Astrocyte (in vitro differentiated cells and primary cell): ENCODE data around the gene SNCB. TPM values are rescaled to one million over a fixed set of nuclear protein-coding genes. Genes with fewer than 3 reads are reported as not detected.

Experiments used
- DNase-seq: peaks from one replicate; pipeline ENCODE4 v3.0.0-alpha.2; 2010; ENCODE audit warnings: low read depth
- FAIRE-seq: peaks from 2 replicates; lab custom pipeline; 2011; peaks lifted over from hg19 to GRCh38; lab: Jason Lieb, UNC
- H2AFZ ChIP-seq: 2 replicates; pipeline ENCODE4 v1.6.0; 2012; ENCODE audit warnings: low read depth, low read length, inconsistent platforms
- H3K27ac ChIP-seq: 2 replicates; pipeline ENCODE4 v1.5.1; 2011; ENCODE audit warnings: low read depth, low read length, inconsistent platforms
- H3K27me3 ChIP-seq: 2 replicates; pipeline ENCODE4 v1.6.0; 2011; ENCODE audit warnings: low read length, inconsistent platforms; ENCODE audit not compliant: insufficient read depth
- H3K36me3 ChIP-seq: 2 replicates; pipeline ENCODE4 v1.5.1; 2011; ENCODE audit warnings: low read length, inconsistent platforms; ENCODE audit not compliant: insufficient read depth
- H3K4me1 ChIP-seq: 2 replicates; pipeline ENCODE4 v1.5.1; 2011; ENCODE audit warnings: low read length, inconsistent platforms; ENCODE audit not compliant: insufficient read depth
- H3K4me2 ChIP-seq: 2 replicates; pipeline ENCODE4 v1.6.0; 2012; ENCODE audit warnings: low read length, inconsistent platforms
- H3K4me3 ChIP-seq: 2 replicates; pipeline ENCODE4 v1.5.1; 2011; ENCODE audit warnings: low read depth, mild to moderate bottlenecking, low read length, inconsistent platforms; ENCODE audit not compliant: insufficient read depth
- H3K79me2 ChIP-seq: 2 replicates; pipeline ENCODE4 v1.6.0; 2012; ENCODE audit warnings: mild to moderate bottlenecking, low read length, inconsistent platforms; ENCODE audit not compliant: insufficient read depth
- H3K9ac ChIP-seq: 2 replicates; pipeline ENCODE4 v1.6.0; 2012; ENCODE audit warnings: mild to moderate bottlenecking, low read length, inconsistent platforms
- H3K9me3 ChIP-seq: 2 replicates; pipeline ENCODE4 v1.5.1; 2012; ENCODE audit warnings: low read depth, mild to moderate bottlenecking, low read length, inconsistent platforms; ENCODE audit not compliant: insufficient read depth
- H4K20me1 ChIP-seq: 2 replicates; pipeline ENCODE4 v1.6.0; 2012; ENCODE audit warnings: low read length, inconsistent platforms; ENCODE audit not compliant: insufficient read depth
- H3K27ac Mint-ChIP-seq: one replicate; pipeline ENCODE4 v1.8.0; 2021; ENCODE audit warnings: mild to moderate bottlenecking, mixed read lengths; ENCODE audit not compliant: unreplicated experiment
- H3K27me3 Mint-ChIP-seq: one replicate; pipeline ENCODE4 v1.8.0; 2021; ENCODE audit warnings: low read depth, mixed read lengths; ENCODE audit not compliant: unreplicated experiment
- H3K36me3 Mint-ChIP-seq: one replicate; pipeline ENCODE4 v1.8.0; 2021; ENCODE audit warnings: low read depth, mixed read lengths; ENCODE audit not compliant: unreplicated experiment
- H3K4me1 Mint-ChIP-seq: one replicate; pipeline ENCODE4 v1.8.0; 2021; ENCODE audit warnings: low read depth, mixed read lengths; ENCODE audit not compliant: unreplicated experiment
- H3K4me3 Mint-ChIP-seq: one replicate; pipeline ENCODE4 v1.8.0; 2021; ENCODE audit warnings: mild to moderate bottlenecking, moderate library complexity, mixed read lengths; ENCODE audit not compliant: unreplicated experiment
- H3K9me3 Mint-ChIP-seq: one replicate; pipeline ENCODE4 v1.8.0; 2021; ENCODE audit warnings: mild to moderate bottlenecking, mixed read lengths; ENCODE audit not compliant: unreplicated experiment
- EZH2 ChIP-seq: IDR thresholded peaks from 2 replicates; pipeline ENCODE4 v1.6.1; 2012; ENCODE audit warnings: mild to moderate bottlenecking, low read length, inconsistent platforms; ENCODE audit not compliant: insufficient read depth
- total RNA-seq: library from RNA; stranded (reverse); gene quantifications from 2 replicates; pipeline ENCODE4 v1.2.1, GENCODE V29; 2021
- TF ChIP-seq, protein P1 (sequence below): IDR thresholded peaks from 2 replicates; pipeline ENCODE4 v1.5.1; 2011; ENCODE audit warnings: low read depth, mild to moderate bottlenecking, inconsistent platforms, low read length, moderate library complexity; ENCODE audit not compliant: insufficient read depth

Gene SNCB
- total RNA-seq, 1 donor from 2014 or later, result 3.4 TPM

- peaks cover 20% of the 10 kb centered on the region for H3K27me3 ChIP-seq
- H3K4me2 ChIP-seq, result peak overlapping the region; percentile 79
- H3K9ac ChIP-seq, result no peak overlapping the region
- H3K79me2 ChIP-seq, result no peaks in the 10 kb centered on the region
- peaks cover 38% of the 10 kb centered on the region for H3K4me1 Mint-ChIP-seq
- FAIRE-seq, result no peak
- DNase-seq, result no peak
- no peaks in the 10 kb centered on the region for H4K20me1 ChIP-seq
- no peak overlapping the region for H3K4me3 ChIP-seq
- H3K9me3 ChIP-seq, result no peaks in the 10 kb centered on the region
- H3K36me3 Mint-ChIP-seq, result no peaks in the 10 kb centered on the region
- no peak overlapping the region for H2AFZ ChIP-seq
- no peak overlapping the region for H3K27ac Mint-ChIP-seq
- TF ChIP-seq EZH2, result peak; percentile 98
- TF ChIP-seq, protein P1, sequence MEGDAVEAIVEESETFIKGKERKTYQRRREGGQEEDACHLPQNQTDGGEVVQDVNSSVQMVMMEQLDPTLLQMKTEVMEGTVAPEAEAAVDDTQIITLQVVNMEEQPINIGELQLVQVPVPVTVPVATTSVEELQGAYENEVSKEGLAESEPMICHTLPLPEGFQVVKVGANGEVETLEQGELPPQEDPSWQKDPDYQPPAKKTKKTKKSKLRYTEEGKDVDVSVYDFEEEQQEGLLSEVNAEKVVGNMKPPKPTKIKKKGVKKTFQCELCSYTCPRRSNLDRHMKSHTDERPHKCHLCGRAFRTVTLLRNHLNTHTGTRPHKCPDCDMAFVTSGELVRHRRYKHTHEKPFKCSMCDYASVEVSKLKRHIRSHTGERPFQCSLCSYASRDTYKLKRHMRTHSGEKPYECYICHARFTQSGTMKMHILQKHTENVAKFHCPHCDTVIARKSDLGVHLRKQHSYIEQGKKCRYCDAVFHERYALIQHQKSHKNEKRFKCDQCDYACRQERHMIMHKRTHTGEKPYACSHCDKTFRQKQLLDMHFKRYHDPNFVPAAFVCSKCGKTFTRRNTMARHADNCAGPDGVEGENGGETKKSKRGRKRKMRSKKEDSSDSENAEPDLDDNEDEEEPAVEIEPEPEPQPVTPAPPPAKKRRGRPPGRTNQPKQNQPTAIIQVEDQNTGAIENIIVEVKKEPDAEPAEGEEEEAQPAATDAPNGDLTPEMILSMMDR, result no peak
- no peak overlapping the region for H3K4me3 Mint-ChIP-seq
- H3K4me1 ChIP-seq, result peaks cover 39% of the 10 kb centered on the region
- H3K9me3 Mint-ChIP-seq, result peaks cover 4% of the 10 kb centered on the region
- H3K27me3 Mint-ChIP-seq, result peaks cover 31% of the 10 kb centered on the region
- H3K27ac ChIP-seq, result no peak overlapping the region
- no peaks in the 10 kb centered on the region for H3K36me3 ChIP-seq
These were observed 10.6 kb downstream of the SNCB start for GRCh38 chr5:176619569-176620332.

DNA sequence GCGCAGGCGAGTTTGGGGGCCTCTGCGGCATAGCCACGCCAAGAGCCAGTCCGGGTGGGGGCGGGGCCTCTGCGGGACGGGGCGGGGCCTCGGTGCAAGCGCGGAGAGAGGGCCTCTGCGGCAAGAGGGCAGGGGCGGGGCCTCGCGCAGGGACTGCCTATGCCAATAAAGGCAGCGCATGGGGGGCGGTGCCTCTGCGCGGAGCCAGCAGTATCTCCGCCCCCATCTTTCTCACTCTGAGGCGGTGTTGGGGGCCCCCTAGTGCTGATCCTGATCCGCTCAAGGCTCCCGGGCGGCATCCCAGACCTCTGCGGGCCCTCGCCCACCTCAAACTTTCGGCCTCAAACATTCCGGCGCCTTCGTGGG, 11.1 kb downstream of the SNCB start:
- no peak overlapping the region for H3K9ac ChIP-seq
- DNase-seq (peak; percentile 68), FAIRE-seq (no peak)
- no peak for TF ChIP-seq EZH2
- TF ChIP-seq, protein P1, result no peak
- H3K4me1 ChIP-seq, result peaks cover 45% of the 10 kb centered on the region
- Mint-ChIP-seq H3K27me3 (peaks cover 27% of the 10 kb centered on the region), H3K9me3 (peaks cover 4% of the 10 kb centered on the region), H3K4me3 (no peak overlapping the region), H3K36me3 (no peaks in the 10 kb centered on the region), H3K4me1 (peaks cover 43% of the 10 kb centered on the region), H3K27ac (no peak overlapping the region)
- H3K36me3 ChIP-seq, result no peaks in the 10 kb centered on the region
- no peaks in the 10 kb centered on the region for H3K79me2 ChIP-seq
- H3K27me3 ChIP-seq, result peaks cover 20% of the 10 kb centered on the region
- no peaks in the 10 kb centered on the region for H4K20me1 ChIP-seq
- peak overlapping the region; percentile 24 for H3K4me3 ChIP-seq
- peak overlapping the region; percentile 83 for H2AFZ ChIP-seq
- peak overlapping the region; percentile 79 for H3K4me2 ChIP-seq
- no peaks in the 10 kb centered on the region for H3K9me3 ChIP-seq
- no peak overlapping the region for H3K27ac ChIP-seq

- no peaks in the 10 kb centered on the region for H3K9me3 ChIP-seq
- H4K20me1 ChIP-seq, result no peaks in the 10 kb centered on the region
- H3K4me1 ChIP-seq, result peaks cover 49% of the 10 kb centered on the region
- DNase-seq (no peak), FAIRE-seq (no peak)
- H3K79me2 ChIP-seq, result no peaks in the 10 kb centered on the region
- H3K4me2 ChIP-seq, result peak overlapping the region; percentile 79
- H3K9ac ChIP-seq, result no peak overlapping the region
- no peaks in the 10 kb centered on the region for H3K36me3 ChIP-seq
- Mint-ChIP-seq H3K4me3 (no peak overlapping the region), H3K4me1 (peaks cover 47% of the 10 kb centered on the region), H3K27ac (no peak overlapping the region), H3K9me3 (peaks cover 4% of the 10 kb centered on the region), H3K36me3 (no peaks in the 10 kb centered on the region), H3K27me3 (peaks cover 23% of the 10 kb centered on the region)
- no peak overlapping the region for H3K27ac ChIP-seq
- peaks cover 20% of the 10 kb centered on the region for H3K27me3 ChIP-seq
- H3K4me3 ChIP-seq, result peak overlapping the region; percentile 24
- peak overlapping the region; percentile 83 for H2AFZ ChIP-seq
- TF ChIP-seq, protein P1, result no peak
- no peak for TF ChIP-seq EZH2
These were observed 11.6 kb downstream of the SNCB start for GRCh38 chr5:176618783-176619182.
